GM21737 (cell line): ENCODE data around the gene CCT5.
A peak's percentile ranks its signal among the peaks of the same experiment; 100 is the strongest.

ENCODE experiments used
- ATAC-seq: cut with Tn5 transposase; IDR thresholded peaks from one replicate; pipeline ENCODE4 v1.9.1; 2021; ENCODE audit warnings: mild to moderate bottlenecking, moderate library complexity; ENCODE audit not compliant: unreplicated experiment

Gene CCT5

DNA sequence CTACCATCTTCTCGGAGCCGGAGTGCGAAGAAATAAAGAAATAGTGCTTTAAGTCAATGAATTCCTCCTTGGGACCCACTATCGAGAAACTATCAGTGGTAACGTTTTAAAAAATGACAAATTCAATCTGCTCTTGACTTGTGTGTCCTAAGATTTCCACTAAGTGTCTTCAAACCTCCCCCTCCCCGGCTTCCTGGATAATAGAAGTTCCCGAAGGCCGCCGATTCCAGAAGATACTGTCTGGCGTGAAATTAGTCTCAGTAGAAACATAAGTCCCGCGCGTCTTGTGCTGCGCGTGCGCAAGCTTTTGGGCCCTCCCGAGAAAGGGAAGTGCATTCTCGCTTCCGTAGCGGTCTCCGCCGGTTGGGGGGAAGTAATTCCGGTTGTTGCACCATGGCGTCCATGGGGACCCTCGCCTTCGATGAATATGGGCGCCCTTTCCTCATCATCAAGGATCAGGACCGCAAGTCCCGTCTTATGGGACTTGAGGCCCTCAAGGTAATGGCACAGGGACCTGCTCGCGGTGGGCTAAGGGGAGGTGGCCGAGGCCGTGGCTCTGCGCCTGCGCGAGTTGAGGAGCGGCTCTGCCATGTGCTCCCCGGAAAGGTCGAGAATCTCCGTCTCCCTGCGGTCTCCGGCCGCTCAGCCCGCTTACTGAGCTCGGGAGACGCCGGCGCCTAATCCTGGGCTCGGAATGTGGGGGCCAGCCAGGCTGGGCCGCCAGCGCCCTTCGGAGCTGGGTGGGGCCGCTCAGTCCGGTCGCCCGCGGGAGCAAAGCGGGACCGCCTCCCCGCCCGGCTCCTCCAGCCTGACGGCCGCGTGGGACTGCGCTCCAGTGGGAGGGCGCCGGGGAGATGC, at the start of gene CCT5:
CCT5 (plus strand) TSS at position 333 of the 858 bp plus-strand sequence; CDS start at position 394, 61 bp downstream.
- ATAC-seq = peak; percentile 78

DNA sequence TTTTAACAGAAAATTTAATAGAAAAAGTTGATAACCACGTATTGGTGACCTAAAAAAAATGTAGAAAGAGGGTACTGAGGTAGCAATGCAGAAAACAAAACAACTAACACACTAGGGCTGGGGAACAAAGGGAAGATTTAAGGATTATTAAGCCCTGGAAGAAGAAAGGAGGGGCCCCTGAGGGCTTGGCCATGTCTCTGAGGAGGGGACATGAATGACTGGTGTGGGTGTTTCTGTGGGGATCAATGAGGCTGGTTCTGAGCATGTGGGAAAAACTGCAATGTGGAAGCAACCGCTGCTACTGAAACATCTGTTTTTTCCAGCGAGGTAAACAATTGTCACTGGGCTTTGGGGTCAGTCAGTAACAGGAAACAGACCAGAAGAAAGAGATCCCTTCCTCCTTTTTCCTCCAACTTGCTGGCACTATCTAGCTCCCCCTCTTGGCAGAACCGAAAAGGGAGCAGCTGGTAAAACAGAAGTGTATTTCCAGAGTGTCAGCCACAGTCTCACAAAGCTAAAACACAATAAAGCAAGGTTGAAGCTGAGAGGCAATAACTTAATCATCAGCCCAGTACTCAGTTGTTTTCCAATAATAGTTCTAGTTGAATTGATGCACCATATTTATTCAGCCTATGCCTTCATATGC, 48.7 kb upstream of the CCT5 start:
- ATAC-seq = no peak

DNA sequence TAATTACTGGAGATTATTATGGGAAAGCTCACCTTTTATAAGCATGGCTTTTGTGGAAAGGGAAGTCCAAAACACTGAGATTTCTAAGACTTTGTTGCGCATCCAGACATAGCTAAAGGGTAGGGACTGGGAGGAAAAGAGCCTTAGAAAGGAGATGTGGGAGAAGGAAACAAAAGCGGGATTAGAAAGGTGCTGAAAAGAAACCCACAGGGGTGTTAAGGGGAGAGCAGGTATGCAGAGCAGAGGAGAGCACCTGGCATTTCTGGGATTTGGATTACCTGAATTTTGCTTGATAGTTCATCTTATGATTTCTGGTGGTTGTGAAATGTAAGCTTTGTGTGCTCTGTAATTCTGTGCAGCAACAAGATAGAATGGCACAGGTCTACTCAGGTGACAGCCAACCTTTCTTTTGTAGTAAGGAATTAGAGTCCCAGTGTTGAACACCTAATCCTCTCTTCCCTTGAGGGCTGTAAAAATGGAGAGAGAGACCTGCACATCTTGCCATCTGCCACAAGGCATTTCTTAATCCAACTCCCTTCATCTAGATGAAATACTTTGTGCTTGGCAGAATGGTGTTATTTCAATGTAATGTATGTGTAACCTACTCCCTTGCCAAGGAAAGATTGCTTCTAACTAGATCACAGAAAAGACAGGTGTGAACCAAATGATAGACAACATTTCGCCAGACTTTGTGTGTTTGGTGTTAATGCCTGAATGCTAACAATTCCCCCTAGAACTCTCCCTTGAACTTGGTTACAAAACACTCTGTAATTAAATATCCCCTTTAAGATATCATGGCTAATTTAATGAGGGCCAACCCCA, 47.8 kb upstream of the CCT5 start:
- ATAC-seq = no peak

DNA sequence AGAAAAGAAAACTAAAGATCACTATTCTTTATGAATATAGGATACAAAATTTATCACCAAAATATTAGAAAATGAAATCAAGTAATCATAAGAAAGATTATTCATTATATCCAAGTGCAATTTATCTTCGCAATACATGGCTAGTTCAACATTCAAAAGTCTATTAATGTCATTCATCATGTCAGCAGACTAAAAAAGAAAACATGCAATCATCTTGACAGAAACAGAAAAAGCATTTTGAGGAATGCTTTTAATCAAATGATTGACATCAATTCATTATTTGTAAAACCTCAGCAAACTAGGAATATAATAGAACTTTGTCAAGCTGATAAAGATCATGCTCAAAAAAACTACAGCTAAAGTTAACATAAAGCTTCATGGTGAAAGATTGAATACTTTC, 41.1 kb upstream of the CCT5 start:
- ATAC-seq = no peak

DNA sequence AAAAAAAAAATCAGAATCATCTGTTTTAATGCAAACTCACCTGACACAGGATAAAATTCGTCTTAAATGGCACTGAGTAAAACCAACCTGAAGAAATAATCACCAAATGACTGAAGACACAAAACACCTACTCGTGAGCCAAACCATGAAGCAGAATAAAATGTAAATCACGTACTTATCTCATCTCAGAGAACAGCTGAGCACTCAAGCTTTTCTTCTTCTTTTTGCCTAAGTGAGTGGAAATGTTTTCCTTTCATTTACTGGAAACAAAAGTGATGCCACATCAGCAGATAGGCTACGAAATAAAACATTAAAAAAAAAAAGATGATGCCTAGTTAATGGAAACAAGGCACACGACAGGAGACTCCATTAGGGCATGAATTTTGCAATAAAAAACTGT, 36.8 kb upstream of the CCT5 start:
- ATAC-seq = no peak

DNA sequence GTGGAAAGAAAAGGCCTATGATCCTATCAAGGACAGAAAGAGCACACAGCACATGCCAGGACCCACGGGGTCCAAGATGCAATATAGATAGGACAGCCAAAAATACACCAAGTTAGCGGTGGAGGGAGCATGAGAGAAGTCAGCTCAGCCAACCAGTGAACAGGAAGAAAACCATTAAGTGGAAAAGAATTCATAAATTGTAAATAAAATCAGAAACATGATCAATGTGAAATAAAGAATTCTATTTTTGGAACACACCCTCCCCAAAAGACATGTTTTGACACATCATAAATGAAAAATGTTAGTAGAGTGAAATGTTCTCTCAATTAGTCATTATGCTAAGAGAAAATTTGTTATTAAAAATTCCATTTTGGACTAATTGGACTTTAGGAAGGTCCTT, 36.0 kb upstream of the CCT5 start:
- ATAC-seq = no peak

DNA sequence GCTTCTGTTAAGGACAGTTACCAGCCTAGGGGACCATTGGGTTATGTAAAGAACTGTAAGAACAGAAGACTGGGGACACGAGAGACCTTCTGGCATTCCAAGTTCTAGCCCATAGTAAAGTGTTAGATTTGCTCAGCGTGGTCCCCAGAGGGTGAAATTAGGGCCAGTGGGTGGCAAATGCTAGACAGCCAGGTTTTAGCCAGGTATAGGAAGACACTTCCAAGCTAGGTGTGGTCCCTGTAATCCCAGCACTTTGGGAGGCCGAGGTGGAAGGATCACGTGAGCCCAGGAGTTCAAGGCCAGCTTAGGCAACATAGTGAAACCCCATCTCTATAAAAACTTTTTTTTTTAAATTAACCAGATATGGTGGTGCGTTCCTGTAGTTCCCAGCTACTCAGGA, 34.7 kb upstream of the CCT5 start:
- no peak for ATAC-seq

DNA sequence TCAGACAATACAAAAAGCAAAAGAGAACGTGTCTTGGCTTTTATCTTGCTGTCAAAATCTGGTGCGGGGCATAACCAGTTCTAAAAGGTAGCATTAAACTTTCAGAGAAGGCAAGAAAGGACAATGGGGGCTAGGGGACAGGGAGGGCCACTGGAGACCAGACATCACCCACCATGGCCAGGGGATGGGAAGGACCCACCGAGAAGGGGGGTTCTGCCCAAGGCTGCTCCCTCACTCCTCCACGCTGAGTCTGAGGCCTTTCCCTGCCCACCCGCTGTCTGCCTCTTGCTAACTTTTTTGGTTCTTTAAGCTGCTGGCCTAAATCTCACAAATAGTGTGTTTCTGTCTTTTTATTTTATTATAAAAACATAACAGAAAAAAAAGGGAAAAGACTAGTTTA, 34.0 kb upstream of the CCT5 start:
- ATAC-seq = no peak

DNA sequence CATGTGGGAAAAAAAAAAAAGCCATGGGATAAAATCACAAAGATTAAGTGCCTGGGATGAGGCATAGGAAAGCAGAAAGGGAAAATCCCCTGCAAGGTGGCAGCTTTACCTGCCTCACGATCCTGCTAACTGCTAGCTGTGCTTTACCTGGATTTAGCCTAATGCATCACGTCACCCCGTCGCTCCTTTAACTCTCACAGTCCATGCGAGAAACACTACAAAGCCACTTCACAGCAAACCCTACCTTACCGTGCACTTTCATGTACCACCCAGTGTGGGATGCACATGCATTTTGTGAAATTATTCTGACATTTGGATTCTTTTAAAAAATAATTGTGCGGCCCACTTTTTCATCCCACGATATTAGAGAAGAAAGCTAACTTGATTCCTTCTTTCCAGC, 31.4 kb upstream of the CCT5 start:
- ATAC-seq = no peak

DNA sequence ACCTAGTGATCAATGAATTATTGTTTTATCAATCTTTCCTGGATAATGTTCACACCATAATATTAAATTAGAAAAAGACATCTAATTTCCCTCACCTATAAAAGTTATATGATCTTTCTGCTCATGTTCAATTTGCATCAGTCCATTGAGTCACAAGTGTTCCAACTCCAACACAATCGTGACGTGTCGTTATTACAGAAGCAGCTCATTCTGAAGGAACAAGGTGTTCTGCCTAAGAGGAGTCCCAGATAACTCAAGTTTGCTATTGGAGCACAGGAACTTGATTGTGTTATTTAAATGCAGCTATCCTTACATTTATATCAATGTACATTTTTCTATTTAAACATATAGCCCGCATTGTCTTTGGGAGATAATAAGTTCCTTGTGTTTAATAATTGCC, 31.0 kb upstream of the CCT5 start:
- ATAC-seq = no peak

DNA sequence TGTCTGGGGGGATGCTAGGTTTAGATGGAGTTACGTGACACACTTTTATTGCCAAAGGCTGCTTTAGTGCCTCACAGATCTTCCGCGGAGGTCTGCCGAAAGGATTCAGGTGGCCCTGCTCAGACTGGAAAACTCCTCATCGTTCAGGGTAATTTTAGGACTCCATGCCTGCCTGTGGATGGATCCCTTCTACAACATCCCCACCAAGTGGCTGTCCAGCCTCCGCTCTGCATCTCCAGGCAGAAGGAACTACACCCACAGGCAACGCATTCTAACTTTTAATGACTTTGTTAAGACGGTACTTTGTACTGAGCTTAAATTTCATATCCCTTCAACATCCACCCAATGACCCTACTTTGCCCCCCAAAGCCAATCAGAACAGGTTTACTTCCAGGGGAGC, 29.8 kb upstream of the CCT5 start:
- no peak for ATAC-seq

DNA sequence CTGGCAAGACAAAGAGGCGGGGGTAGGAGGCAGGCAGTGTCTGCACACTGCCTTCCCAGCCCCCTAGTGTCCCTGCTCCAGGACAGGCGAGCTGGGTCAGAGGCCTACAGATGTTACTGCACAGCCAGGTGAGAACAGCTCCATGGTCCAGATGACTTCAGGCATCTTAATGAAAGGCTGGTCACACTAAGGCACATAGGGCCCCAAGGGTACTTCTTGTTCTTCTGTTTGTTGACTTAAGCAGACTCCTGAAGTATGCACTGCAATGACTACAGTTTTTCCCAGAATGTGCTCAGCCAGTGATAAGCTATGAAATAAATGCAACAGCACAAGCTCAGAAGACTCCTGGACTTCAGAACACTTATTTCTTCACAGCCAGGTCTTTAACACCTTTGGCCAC, 27.8 kb upstream of the CCT5 start:
- no peak for ATAC-seq

DNA sequence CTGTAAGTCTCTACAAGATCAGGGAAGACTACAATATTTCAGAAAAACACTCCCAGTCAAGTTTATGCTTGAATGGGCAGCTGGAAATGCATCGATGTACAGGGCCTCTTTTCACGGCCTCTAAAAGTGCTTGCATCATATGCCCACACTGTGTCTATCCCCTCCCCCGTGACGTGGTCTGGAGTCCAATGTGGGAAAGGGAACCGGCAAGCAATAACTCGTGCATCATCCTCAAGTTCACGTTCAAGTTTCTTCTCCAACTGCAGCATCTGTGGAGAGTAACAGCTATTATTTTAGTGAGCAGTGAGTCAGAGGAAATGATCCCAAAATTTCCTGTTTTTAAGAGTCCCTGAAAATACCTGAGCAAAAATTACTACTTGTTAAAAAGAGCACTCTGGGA, 22.7 kb upstream of the CCT5 start:
- no peak for ATAC-seq

DNA sequence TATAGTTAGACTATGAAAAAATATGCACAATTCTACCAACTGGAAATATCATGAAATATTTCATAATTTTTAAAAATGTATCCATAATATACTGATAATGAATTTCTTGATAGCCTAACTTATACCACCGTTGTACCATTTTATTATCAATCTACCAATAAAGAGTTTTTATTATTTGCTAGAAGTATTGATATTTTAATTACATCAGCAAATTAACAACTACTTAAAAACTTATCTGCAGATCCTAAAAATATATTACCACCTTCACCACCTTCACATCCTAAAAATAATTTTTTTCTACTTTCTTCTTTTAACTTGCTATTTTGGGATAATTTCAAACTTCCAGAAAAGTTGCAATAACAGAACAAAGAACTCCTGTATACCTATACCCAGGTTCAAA, 21.8 kb upstream of the CCT5 start:
- ATAC-seq = no peak

DNA sequence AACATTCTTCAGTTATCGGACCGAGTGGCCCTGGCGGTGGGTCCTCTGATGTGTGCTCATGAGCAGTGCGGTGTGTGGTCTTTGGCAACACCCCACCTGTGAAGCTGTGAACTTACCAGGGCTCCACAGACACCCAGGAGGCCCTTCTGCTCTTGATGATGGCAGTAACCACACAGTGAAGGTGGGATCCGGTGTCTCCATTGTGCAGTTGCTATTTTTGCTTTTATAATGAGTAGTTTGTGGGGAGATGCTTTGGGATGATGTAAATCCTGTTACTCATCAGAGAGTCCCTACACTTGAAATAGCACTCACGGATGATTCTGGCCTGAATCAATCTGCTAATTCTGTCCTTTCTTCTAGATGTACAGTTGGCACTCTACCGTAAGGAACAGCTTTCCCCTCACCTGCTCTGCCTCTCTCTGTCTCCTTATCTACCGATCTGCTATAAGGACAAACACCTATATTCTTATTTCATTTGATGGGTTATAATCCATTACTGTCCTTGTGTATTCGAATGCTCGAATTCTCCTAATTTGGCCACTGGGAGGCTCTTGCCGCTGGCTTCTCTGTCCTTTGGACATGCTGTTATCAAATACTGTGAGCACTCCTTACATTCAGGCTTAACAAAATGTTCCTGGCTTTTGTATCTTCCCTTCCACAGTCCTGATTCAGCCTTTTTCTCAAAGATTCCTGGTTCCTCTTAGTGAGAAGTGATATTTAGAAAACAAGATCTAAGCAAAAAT, 20.6 kb upstream of the CCT5 start:
- ATAC-seq = no peak

DNA sequence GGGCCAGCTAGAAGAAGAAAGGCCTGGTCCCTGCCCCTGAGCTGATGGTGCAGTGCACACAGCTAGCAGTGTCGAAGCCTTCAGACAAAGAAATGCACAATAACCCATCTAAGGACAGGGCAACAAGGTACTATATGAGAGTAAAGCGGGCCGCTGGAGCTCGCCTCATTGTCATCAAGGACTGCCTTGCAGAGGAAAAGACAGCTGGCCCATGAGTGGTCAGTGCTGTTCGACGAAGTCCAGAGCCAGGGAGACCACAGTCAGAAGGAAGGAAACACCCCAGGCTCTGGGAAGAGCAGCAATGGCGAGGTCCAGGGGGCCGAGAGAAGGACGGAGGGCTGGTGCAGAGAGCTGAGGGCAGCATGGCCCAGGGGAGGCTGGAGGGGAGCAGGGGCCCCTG, 17.7 kb upstream of the CCT5 start:
- no peak for ATAC-seq

DNA sequence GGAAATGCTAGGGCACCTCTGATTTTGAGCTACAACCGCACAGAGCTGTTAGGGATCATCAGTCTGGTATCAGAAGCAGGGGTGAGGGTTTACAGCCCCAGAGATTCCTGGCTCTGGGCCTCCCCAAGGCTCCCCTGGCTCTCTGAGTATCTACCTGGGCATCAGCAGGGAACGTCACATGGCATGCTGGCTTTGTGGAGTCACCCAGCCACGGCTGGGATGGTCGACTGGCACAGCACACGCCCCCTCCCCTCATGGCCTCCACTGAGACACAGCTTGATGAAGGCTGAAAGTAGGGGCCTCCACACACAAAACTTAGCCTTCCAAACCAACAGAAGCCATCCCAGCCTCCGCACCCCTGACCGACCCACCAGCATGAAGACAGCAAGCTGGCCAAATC, 17.1 kb upstream of the CCT5 start:
- ATAC-seq = no peak

DNA sequence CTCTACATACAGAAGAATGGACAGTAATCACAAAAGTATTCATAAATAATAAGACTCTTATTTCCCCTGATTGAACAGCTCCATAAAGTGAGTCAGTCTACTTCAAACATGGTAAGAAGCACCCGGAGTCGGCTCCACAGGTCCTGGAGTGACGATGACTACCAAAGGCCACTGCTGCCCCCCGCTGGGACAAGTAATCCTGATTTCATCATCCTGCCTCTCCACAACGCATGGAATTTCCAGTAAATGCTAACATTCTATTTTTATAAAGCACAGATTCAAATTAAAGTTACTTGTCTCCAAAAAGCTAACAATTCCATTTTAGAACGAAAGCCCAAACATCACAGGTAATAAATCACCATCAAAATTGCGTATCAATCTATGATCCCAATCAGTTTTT, 16.6 kb upstream of the CCT5 start:
- ATAC-seq = no peak

DNA sequence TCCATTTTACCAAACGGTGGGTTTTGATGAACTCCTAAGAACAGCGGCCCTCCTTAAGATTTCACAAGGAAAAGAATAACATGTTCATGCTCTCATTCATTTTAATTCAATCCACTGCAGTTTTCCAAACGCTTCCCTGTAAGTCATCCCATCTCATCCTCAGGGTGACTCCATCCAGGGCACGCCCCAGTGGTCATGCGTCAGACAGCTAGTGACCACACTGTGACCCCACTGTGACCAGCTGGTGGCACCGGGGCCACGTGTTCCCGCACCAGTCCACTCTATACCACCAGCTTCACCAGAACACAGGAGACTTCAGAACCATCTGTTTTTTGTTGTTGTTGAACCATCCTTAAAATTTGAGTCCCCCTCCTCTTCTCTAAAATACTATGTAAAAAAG, 14.7 kb upstream of the CCT5 start:
- ATAC-seq = no peak

DNA sequence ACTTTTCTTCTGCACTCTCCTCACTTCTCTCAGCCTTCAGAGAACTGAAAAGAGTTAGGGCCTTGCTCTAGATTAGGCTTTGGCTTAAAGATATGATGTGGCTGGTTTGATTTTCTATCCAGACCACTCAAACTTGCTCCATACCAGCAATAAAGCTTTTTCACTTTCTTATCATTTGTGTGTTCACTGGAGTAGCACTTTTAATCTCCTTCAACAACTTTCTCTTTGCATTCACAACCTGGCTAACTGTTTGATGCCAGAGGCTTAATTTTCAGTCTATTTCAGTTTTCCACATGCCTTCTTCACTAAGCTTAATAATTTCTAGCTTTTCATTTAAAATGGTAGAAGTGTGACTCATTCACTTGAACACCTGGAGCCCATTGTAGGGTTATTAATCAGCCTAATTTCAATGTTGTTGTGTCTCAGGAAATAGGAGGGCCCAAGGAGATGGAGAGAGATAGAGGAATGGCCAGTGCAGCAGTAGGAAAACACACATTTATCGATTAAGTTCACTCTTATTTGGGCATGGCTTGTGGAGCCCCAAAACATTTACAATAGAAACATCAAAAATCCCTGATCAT, 6.3 kb upstream of the CCT5 start:
- ATAC-seq = no peak
